ENCODE measurements around the gene ASB11.

Gene ASB11

DNA sequence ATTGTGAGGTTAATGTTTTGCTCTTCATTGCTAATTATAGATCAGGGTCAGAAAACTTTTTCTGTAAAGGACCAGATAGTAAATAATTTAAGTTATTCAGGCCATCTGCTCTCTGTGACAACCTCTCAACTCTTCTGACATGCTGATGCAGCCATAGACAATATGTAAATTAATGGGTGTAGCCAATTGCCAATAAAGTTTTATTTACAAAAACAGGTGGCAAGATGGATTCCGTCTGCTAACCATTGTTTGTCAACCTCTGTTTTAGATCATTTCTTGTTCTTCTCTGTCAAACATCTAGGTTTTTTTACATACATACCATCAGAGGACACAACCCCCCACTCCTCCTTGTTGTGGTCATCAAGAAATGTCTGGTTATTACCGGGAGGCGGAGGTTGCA is 79.3 kb downstream of the ASB11 start:
- DNase-seq (ENCODE audit: low read depth) = no peak
- TF ChIP-seq, protein P1, sequence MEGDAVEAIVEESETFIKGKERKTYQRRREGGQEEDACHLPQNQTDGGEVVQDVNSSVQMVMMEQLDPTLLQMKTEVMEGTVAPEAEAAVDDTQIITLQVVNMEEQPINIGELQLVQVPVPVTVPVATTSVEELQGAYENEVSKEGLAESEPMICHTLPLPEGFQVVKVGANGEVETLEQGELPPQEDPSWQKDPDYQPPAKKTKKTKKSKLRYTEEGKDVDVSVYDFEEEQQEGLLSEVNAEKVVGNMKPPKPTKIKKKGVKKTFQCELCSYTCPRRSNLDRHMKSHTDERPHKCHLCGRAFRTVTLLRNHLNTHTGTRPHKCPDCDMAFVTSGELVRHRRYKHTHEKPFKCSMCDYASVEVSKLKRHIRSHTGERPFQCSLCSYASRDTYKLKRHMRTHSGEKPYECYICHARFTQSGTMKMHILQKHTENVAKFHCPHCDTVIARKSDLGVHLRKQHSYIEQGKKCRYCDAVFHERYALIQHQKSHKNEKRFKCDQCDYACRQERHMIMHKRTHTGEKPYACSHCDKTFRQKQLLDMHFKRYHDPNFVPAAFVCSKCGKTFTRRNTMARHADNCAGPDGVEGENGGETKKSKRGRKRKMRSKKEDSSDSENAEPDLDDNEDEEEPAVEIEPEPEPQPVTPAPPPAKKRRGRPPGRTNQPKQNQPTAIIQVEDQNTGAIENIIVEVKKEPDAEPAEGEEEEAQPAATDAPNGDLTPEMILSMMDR (IDR thresholded peaks at IDR 0.05; ENCODE audit: low read depth, low read length, missing control alignments) = no peak
- no peak overlapping the region for H3K4me3 ChIP-seq (ENCODE audit: low read depth, low read length)

DNA sequence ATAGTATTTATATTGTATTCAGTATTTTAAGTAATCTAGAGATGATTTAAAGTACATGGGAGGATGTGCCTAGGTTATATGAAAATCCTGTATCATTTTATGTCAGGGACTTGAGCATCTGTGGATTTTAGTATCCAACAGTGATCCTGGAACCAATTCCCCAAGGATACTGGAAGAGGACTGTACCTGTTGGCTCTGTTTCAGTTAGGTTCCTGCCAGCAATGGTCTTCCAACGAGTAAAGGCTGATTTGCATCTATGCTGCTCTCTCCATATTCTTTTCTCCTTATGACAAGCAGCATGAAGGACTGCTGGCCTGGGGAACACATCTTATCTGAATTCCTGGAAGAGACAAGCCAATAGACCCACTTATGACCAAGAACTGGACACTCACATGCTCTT is 80.4 kb downstream of the ASB11 start:
- no peak overlapping the region for H3K4me3 ChIP-seq (ENCODE audit: low read depth, low read length)
- DNase-seq (ENCODE audit: low read depth) = no peak
- TF ChIP-seq, protein P1 (IDR thresholded peaks at IDR 0.05; ENCODE audit: low read depth, low read length, missing control alignments) = no peak

DNA sequence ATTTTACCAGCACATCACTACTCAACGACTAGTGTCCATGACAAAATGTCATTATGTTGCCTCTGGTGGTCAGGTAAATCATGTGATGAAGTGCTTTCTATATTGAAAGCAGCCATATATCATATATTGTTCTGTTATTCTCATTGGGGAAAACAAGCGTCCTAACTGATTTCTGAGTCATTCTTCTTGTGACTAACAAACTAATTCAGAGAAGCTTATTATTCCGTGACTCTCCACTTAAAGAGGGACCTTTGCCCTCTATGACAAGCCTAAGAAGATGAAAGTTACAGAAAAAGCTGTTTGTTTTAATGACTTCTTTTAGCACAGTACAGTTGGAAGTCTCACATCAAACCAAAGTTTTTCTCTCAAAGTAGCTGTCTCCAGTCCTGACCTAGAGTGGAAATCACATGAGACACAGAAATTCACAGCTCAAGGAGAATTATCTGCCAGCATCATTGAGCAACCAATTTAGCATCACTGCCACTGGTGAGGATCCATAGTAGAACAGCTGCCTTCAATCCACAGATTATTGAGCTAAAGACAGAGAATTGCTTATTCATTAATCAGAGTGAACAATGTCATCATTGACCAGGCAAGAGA is 81.9 kb downstream of the ASB11 start:
- no peak for DNase-seq (ENCODE audit: low read depth)
- no peak overlapping the region for H3K4me3 ChIP-seq (ENCODE audit: low read depth, low read length)
- TF ChIP-seq, protein P1 (IDR thresholded peaks at IDR 0.05; ENCODE audit: low read depth, low read length, missing control alignments) = no peak
